ENCODE data around the gene TDO2. TPM values are rescaled to one million over a fixed set of nuclear protein-coding genes. Genes with fewer than 3 reads are reported as not detected.

Gene TDO2
- polyA plus RNA-seq, 1 donor from 2014 or later: 0.73 TPM

GRCh38 chr4:155887847-155888570, 15.5 kb upstream of the TDO2 start:
- Histone ChIP-seq H3K79me2 (replicated peaks; ENCODE audit: insufficient read depth, low read length) (no peaks in the 10 kb centered on the region), H3K27ac (ENCODE audit: low read length) (no peak overlapping the region), H3K9ac (ENCODE audit: low read length) (no peak overlapping the region), H3F3A (ENCODE audit: insufficient read depth, low read length, poor library complexity, severe bottlenecking) (no peaks in the 10 kb centered on the region), H3K9me2 (ENCODE audit: insufficient read depth, low read length) (no peaks in the 10 kb centered on the region), H3K4me2 (ENCODE audit: low read length) (no peak overlapping the region), H3K36me3 (ENCODE audit: insufficient read depth, low read length) (no peaks in the 10 kb centered on the region), H2AFZ (ENCODE audit: low read depth, low read length) (no peak overlapping the region), H3K9me3 (ENCODE audit: low read length) (no peaks in the 10 kb centered on the region), H3K27me3 (ENCODE audit: insufficient read depth, low read depth, low read length) (no peaks in the 10 kb centered on the region), H4K20me1 (ENCODE audit: insufficient read depth) (no peaks in the 10 kb centered on the region), H3K4me3 (ENCODE audit: low read length) (no peak overlapping the region)
- TF ChIP-seq, protein P1, sequence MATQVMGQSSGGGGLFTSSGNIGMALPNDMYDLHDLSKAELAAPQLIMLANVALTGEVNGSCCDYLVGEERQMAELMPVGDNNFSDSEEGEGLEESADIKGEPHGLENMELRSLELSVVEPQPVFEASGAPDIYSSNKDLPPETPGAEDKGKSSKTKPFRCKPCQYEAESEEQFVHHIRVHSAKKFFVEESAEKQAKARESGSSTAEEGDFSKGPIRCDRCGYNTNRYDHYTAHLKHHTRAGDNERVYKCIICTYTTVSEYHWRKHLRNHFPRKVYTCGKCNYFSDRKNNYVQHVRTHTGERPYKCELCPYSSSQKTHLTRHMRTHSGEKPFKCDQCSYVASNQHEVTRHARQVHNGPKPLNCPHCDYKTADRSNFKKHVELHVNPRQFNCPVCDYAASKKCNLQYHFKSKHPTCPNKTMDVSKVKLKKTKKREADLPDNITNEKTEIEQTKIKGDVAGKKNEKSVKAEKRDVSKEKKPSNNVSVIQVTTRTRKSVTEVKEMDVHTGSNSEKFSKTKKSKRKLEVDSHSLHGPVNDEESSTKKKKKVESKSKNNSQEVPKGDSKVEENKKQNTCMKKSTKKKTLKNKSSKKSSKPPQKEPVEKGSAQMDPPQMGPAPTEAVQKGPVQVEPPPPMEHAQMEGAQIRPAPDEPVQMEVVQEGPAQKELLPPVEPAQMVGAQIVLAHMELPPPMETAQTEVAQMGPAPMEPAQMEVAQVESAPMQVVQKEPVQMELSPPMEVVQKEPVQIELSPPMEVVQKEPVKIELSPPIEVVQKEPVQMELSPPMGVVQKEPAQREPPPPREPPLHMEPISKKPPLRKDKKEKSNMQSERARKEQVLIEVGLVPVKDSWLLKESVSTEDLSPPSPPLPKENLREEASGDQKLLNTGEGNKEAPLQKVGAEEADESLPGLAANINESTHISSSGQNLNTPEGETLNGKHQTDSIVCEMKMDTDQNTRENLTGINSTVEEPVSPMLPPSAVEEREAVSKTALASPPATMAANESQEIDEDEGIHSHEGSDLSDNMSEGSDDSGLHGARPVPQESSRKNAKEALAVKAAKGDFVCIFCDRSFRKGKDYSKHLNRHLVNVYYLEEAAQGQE (IDR thresholded peaks at IDR 0.05; ENCODE audit: borderline replicate concordance): no peak
- TF ChIP-seq EZH2 (IDR thresholded peaks at IDR 0.05; ENCODE audit: borderline replicate concordance, insufficient read depth, low read length, poor library complexity, severe bottlenecking) (no peak), POLR2AphosphoS5 (IDR thresholded peaks at IDR 0.05) (no peak), CTCF (IDR thresholded peaks at IDR 0.05; ENCODE audit: poor library complexity, severe bottlenecking) (no peak), TAF1 (IDR thresholded peaks at IDR 0.05; ENCODE audit: low read depth) (no peak), EP300 (conservative IDR thresholded peaks at IDR 0.05; ENCODE audit: poor library complexity, severe bottlenecking) (no peak), RAD21 (conservative IDR thresholded peaks at IDR 0.05) (no peak), SMC3 (conservative IDR thresholded peaks at IDR 0.05; ENCODE audit: poor library complexity) (no peak)

- TF ChIP-seq CTCF (IDR thresholded peaks at IDR 0.05; ENCODE audit: poor library complexity, severe bottlenecking): no peak
- Histone ChIP-seq H3K36me3 (ENCODE audit: insufficient read depth, low read length) (no peaks in the 10 kb centered on the region), H3K27me3 (ENCODE audit: insufficient read depth, low read depth, low read length) (no peaks in the 10 kb centered on the region), H3K9ac (ENCODE audit: low read length) (no peak overlapping the region), H3K27ac (ENCODE audit: low read length) (no peak overlapping the region), H4K20me1 (ENCODE audit: insufficient read depth) (no peaks in the 10 kb centered on the region), H3K79me2 (replicated peaks; ENCODE audit: insufficient read depth, low read length) (no peaks in the 10 kb centered on the region), H3F3A (ENCODE audit: insufficient read depth, low read length, poor library complexity, severe bottlenecking) (no peaks in the 10 kb centered on the region), H3K9me3 (ENCODE audit: low read length) (no peaks in the 10 kb centered on the region), H3K4me3 (ENCODE audit: low read length) (no peak overlapping the region), H3K9me2 (ENCODE audit: insufficient read depth, low read length) (no peaks in the 10 kb centered on the region), H3K4me2 (ENCODE audit: low read length) (no peak overlapping the region), H2AFZ (ENCODE audit: low read depth, low read length) (no peak overlapping the region)
Measured at GRCh38 chr4:155889031-155889793, 14.3 kb upstream of the TDO2 start.

Measured in neural cell (in vitro differentiated cells).